Measurements from ENCODE around the gene GPX2.

GRCh38 chr14:64987438-64987767, 44.9 kb upstream of the GPX2 start:
- TF ChIP-seq TCF12 (IDR thresholded peaks at IDR 0.05; ENCODE audit: low read depth) (no peak), USF1 (IDR thresholded peaks at IDR 0.05) (no peak), TAF1 (IDR thresholded peaks at IDR 0.05; ENCODE audit: low read depth) (no peak), CEBPB (IDR thresholded peaks at IDR 0.05) (no peak), RAD21 (IDR thresholded peaks at IDR 0.05; ENCODE audit: low read depth) (no peak), EP300 (IDR thresholded peaks at IDR 0.05; ENCODE audit: borderline replicate concordance) (no peak), YY1 (IDR thresholded peaks at IDR 0.05; ENCODE audit: low read depth) (no peak), TEAD4 (IDR thresholded peaks at IDR 0.05) (no peak)

Data from Ishikawa (cell line).